ENCODE measurements around the gene HDAC4. TPM values are rescaled to one million over a fixed set of nuclear protein-coding genes. Genes with fewer than 3 reads are reported as not detected.

Gene HDAC4
- total and polyA plus RNA-seq, 4 donors: 2.9 to 37.2 (median 4.4) TPM

DNA sequence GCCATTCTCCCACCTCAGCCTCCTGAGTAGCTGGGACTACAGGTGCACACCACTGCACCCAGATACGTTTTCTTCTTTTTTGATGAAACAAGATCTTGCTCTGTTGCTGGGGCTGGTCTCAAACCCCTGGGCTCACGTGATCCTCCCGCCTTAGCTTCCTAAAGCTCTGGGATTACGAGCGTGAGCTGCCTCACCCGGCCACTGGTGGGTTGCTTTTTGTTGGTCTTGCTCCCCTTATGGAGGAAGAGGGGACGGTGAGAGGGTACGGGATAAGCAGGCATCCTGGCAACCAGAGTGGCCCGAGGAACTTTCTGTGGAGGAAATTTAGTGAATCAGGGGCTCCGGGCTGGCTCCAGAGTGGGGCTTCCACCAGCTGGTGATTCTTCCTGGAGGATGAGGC, 222.3 kb downstream of the HDAC4 start:
- H3K4me3 ChIP-seq (ENCODE audit: low read depth in 1 of 3, low read length in 3 of 3): no peak overlapping the region
- no peaks in the 10 kb centered on the region for H3K4me1 ChIP-seq (ENCODE audit: control insufficient read depth in 4 of 4, insufficient read depth in 4 of 4, low read length in 3 of 4)
- peaks cover 8 to 37% (median 20%) of the 10 kb centered on the region in 4 donors for H3K36me3 ChIP-seq (ENCODE audit: control insufficient read depth in 4 of 4, insufficient read depth in 3 of 4, low read depth in 1 of 4, low read length in 3 of 4)
- H3K9ac ChIP-seq (ENCODE audit: low read depth in 1 of 2, low read length in 2 of 2): no peak overlapping the region
- peaks cover 0 to 9% (median 3%) of the 10 kb centered on the region in 4 donors for H3K9me3 ChIP-seq (ENCODE audit: control insufficient read depth in 4 of 4, low read length in 3 of 4)
- WGBS: 97% methylated on average over 10 of the region's 10 CpGs
- TF ChIP-seq HNF4A (conservative IDR thresholded peaks at IDR 0.05): no peak
- no peak for TF ChIP-seq REST (IDR thresholded peaks at IDR 0.05)
- no peak for TF ChIP-seq RAD21 (IDR thresholded peaks at IDR 0.05)
- no peak for TF ChIP-seq ZBTB33 (IDR thresholded peaks at IDR 0.05)
- TF ChIP-seq NR2F2 (IDR thresholded peaks at IDR 0.05): no peak
- no peak for TF ChIP-seq HNF4G (IDR thresholded peaks at IDR 0.05)
- no peak for TF ChIP-seq SP1 (IDR thresholded peaks at IDR 0.05)
- no peak for TF ChIP-seq FOXA1 (IDR thresholded peaks at IDR 0.05)
- no peak for TF ChIP-seq YY1 (IDR thresholded peaks at IDR 0.05)
- TF ChIP-seq, protein P1, sequence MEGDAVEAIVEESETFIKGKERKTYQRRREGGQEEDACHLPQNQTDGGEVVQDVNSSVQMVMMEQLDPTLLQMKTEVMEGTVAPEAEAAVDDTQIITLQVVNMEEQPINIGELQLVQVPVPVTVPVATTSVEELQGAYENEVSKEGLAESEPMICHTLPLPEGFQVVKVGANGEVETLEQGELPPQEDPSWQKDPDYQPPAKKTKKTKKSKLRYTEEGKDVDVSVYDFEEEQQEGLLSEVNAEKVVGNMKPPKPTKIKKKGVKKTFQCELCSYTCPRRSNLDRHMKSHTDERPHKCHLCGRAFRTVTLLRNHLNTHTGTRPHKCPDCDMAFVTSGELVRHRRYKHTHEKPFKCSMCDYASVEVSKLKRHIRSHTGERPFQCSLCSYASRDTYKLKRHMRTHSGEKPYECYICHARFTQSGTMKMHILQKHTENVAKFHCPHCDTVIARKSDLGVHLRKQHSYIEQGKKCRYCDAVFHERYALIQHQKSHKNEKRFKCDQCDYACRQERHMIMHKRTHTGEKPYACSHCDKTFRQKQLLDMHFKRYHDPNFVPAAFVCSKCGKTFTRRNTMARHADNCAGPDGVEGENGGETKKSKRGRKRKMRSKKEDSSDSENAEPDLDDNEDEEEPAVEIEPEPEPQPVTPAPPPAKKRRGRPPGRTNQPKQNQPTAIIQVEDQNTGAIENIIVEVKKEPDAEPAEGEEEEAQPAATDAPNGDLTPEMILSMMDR (IDR thresholded peaks at IDR 0.05; ENCODE audit: low read depth, low read length, missing input control): no peak
- TF ChIP-seq, protein P2, sequence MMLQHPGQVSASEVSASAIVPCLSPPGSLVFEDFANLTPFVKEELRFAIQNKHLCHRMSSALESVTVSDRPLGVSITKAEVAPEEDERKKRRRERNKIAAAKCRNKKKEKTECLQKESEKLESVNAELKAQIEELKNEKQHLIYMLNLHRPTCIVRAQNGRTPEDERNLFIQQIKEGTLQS (IDR thresholded peaks at IDR 0.05): no peak
- no peak for TF ChIP-seq FOXA2 (IDR thresholded peaks at IDR 0.05)
- TF ChIP-seq TAF1 (conservative IDR thresholded peaks at IDR 0.05): no peak
- no peak for TF ChIP-seq RXRA (IDR thresholded peaks at IDR 0.05)
- TF ChIP-seq GABPA (IDR thresholded peaks at IDR 0.05 in 1 of 2, conservative IDR thresholded peaks at IDR 0.05 in 1 of 2): no peak
- TF ChIP-seq JUND (IDR thresholded peaks at IDR 0.05): no peak
- TF ChIP-seq EGR1 (IDR thresholded peaks at IDR 0.05; ENCODE audit: low read depth in 2 of 2): no peak
- TF ChIP-seq, protein P3, sequence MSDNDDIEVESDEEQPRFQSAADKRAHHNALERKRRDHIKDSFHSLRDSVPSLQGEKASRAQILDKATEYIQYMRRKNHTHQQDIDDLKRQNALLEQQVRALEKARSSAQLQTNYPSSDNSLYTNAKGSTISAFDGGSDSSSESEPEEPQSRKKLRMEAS (IDR thresholded peaks at IDR 0.05): no peak
- H3K27ac ChIP-seq (ENCODE audit: low read depth in 1 of 2, low read length in 2 of 2): no peak overlapping the region
- no peaks in the 10 kb centered on the region for H3K27me3 ChIP-seq (ENCODE audit: control insufficient read depth in 4 of 4, insufficient read depth in 4 of 4, low read length in 3 of 4)
- DNase-seq (ENCODE audit: low spot score): no peak
